ENCODE measurements around the gene CHST8.

The CHST8 gene

DNA sequence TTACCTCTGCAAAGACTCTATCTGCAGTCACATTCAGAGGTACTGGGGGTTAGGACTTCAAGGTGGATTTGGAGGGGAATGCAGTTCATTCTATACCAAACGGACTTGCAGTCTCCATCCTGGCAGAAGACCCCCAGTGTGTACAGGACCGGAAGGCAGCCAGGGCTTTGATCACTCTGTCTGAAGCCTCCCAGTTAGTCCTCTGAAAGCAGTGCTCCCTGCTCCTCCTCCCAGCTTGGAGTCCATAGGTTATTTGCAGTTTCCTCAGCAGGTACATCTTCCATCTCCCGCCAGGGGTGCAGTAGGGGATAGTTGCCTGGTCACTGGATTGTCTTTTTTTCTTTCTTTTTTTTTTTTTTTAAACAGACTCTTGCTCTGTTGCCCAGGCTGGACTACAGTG lies 96.1 kb downstream of the CHST8 start:
- Histone ChIP-seq H3K9ac (ENCODE audit: low read length) (no peak overlapping the region), H3K9me3 (ENCODE audit: control insufficient read depth, low read depth, low read length) (no peaks in the 10 kb centered on the region), H3K4me1 (ENCODE audit: control insufficient read depth, low read depth, low read length) (no peaks in the 10 kb centered on the region), H3K27ac (ENCODE audit: low read length) (no peak overlapping the region), H3K27me3 (ENCODE audit: control insufficient read depth, insufficient read depth, low read length) (no peaks in the 10 kb centered on the region), H3K4me3 (ENCODE audit: low read length) (no peak overlapping the region), H3K36me3 (ENCODE audit: control insufficient read depth, low read depth, low read length) (no peaks in the 10 kb centered on the region)

DNA sequence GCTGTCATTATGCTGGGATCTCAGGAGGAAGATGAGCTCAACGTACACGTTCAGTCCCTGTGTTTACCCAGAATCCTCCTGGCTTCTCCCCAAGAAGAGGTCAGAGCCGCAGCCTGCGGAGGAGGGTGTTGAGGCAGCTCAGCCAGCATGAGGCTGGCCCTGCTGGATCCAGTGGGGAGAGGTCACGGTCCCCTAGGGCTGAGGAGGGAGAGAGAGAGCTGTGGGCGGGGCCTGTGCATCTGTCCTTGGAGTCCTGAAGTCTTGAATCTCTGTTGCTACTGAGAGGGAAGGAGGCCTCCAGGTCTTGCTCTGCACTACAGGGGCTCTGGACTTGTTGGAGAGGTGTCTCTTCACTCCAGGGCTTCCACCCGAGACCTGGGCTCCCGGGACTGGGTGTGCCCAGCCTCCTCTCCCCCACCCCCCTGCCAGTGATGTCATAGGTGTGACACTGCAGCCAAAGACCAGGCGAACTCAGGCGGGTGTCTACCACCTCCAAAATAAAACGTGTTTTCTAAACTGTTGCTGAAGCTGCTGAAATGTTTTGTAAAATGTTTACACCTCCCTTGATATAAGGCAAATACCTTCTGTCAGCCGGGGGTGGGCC lies 97.0 kb downstream of the CHST8 start:
- Histone ChIP-seq H3K4me1 (ENCODE audit: control insufficient read depth, low read depth, low read length) (no peaks in the 10 kb centered on the region), H3K4me3 (ENCODE audit: low read length) (no peak overlapping the region), H3K36me3 (ENCODE audit: control insufficient read depth, low read depth, low read length) (no peaks in the 10 kb centered on the region), H3K27me3 (ENCODE audit: control insufficient read depth, insufficient read depth, low read length) (no peaks in the 10 kb centered on the region), H3K9me3 (ENCODE audit: control insufficient read depth, low read depth, low read length) (no peaks in the 10 kb centered on the region), H3K9ac (ENCODE audit: low read length) (no peak overlapping the region), H3K27ac (ENCODE audit: low read length) (no peak overlapping the region)

DNA sequence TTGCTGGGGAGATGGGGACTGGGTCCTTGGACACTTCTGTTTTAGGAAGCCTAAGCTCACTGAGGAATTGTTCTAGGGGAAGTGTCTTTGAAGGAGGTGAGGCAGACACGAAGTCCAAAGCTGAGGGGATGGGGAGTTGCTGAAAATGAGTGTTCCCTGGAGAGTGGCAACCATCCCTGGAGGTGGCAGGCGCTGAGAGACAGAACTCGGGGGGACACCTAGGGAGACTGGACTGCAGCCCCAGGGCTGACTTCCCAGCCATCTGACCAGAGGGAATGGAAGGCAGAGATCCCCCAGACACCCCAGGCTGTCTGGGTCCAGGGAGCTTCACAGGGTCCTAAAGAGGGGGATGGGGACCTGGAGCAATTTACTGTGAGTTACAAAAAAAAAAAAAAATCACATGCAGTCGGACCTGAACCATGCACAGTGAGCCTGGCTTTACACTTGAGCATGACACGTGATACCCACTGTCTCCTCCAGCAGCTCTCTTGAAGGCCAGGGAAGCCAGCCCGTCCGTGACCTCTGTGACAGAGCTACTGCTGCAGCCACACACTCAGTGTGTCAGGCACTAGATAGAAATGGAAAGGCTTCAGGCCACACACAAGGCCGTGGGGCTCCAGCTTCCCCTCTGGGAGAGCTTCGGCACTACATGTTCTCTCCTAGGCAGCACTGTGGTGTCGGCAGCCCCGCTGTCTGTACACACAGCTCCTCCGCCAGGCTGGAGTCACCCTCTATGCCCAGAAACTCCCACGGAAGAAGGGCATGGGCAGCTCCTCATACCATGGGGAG lies 97.8 kb downstream of the CHST8 start:
- Histone ChIP-seq H3K4me3 (ENCODE audit: low read length) (no peak overlapping the region), H3K9ac (ENCODE audit: low read length) (no peak overlapping the region), H3K36me3 (ENCODE audit: control insufficient read depth, low read depth, low read length) (no peaks in the 10 kb centered on the region), H3K4me1 (ENCODE audit: control insufficient read depth, low read depth, low read length) (no peaks in the 10 kb centered on the region), H3K27ac (ENCODE audit: low read length) (no peak overlapping the region), H3K9me3 (ENCODE audit: control insufficient read depth, low read depth, low read length) (no peaks in the 10 kb centered on the region), H3K27me3 (ENCODE audit: control insufficient read depth, insufficient read depth, low read length) (no peaks in the 10 kb centered on the region)

DNA sequence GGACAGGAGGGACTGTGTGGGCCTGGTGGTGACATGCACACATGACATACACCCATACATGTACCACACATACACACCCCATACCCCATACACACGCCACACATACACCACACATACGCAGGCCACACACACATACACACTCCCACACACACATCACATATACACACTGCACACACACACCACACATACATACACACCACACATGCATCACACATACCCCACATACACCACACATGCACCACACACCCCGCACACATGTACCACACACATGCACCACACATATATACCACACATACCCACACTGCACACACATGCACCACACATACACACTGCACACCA lies 98.4 kb downstream of the CHST8 start:
- Histone ChIP-seq H3K4me3 (ENCODE audit: low read length) (no peak overlapping the region), H3K27ac (ENCODE audit: low read length) (no peak overlapping the region), H3K27me3 (ENCODE audit: control insufficient read depth, insufficient read depth, low read length) (no peaks in the 10 kb centered on the region), H3K9me3 (ENCODE audit: control insufficient read depth, low read depth, low read length) (no peaks in the 10 kb centered on the region), H3K9ac (ENCODE audit: low read length) (no peak overlapping the region), H3K36me3 (ENCODE audit: control insufficient read depth, low read depth, low read length) (no peaks in the 10 kb centered on the region), H3K4me1 (ENCODE audit: control insufficient read depth, low read depth, low read length) (no peaks in the 10 kb centered on the region)

DNA sequence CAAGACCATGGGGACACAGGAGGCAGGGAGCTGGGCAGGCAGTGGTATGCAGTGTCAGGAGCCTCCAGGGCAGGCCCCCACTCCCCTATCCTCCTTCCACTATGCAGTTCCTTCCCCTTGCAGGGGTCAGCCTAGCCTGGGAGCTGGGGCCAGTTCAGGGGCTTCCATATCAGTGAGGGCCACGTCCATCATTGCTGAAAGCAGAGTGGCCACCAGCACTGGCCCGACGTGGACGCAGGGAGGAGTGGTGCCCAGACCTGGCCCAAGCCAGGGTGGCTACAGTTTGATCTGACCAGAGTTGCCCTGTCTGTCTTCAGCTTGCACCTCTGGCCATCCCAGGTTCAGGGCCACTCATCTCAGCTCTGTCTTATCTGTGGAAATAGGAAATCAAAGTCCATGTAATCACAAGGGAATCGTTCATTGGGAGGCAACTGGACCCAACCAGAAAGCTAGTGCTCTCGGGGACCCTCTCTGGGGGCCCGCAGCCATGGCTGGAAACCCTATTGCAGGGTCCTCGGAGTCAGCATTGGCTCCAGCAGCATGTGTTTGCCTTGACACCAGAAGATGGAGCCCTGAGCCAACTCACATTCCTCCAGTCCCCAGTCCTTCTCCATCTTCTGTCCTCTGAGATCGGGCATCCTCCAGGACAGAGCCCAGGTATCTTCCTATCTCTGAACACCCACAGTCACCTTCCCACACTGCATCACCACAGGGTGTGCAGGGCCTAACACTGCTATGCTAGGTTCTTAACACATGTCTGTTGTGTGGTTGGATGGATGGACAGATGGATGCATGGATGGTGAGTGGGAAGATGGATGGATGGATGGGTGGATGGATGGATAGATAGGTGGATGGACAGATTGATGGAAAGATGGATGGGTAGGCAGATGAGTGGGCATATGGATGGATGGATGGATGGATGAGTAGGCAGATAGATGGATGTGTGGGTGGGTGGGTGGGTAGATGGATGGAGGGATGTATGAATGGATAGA lies 99.2 kb downstream of the CHST8 start:
- Histone ChIP-seq H3K27me3 (ENCODE audit: control insufficient read depth, insufficient read depth, low read length) (no peaks in the 10 kb centered on the region), H3K27ac (ENCODE audit: low read length) (no peak overlapping the region), H3K9ac (ENCODE audit: low read length) (no peak overlapping the region), H3K36me3 (ENCODE audit: control insufficient read depth, low read depth, low read length) (no peaks in the 10 kb centered on the region), H3K9me3 (ENCODE audit: control insufficient read depth, low read depth, low read length) (no peaks in the 10 kb centered on the region), H3K4me3 (ENCODE audit: low read length) (no peak overlapping the region), H3K4me1 (ENCODE audit: control insufficient read depth, low read depth, low read length) (no peaks in the 10 kb centered on the region)

DNA sequence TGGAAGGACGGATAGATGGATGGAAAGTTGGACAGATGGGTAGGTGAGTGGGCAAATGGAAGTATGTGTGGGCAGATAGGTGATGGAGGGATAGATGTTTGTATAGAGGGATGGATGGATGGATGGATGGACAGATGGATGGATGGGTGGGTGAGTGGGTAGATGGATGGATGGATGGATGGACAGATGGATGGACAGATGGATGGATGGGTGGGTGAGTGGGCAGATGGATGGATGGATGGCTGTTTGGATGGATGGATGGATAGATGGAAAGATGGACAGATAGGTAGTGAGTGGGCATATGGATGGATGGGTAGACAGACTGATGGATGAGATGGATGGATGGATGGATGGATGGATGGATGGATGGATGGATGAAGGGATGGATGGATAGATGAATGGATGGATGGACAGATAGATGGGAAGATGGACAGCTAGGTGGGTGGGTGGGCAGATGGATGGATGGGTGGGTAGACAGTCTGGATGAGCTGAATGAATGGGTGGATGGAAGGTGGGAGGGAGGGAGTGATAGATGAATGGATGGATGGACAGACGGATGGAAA lies 100.1 kb downstream of the CHST8 start:
- H3K9me3 ChIP-seq (ENCODE audit: control insufficient read depth, low read depth, low read length): no peaks in the 10 kb centered on the region
- no peak overlapping the region for H3K9ac ChIP-seq (ENCODE audit: low read length)
- no peaks in the 10 kb centered on the region for H3K36me3 ChIP-seq (ENCODE audit: control insufficient read depth, low read depth, low read length)
- no peak overlapping the region for H3K4me3 ChIP-seq (ENCODE audit: low read length)
- H3K27me3 ChIP-seq (ENCODE audit: control insufficient read depth, insufficient read depth, low read length): no peaks in the 10 kb centered on the region
- H3K4me1 ChIP-seq (ENCODE audit: control insufficient read depth, low read depth, low read length): no peaks in the 10 kb centered on the region
- no peak overlapping the region for H3K27ac ChIP-seq (ENCODE audit: low read length)

DNA sequence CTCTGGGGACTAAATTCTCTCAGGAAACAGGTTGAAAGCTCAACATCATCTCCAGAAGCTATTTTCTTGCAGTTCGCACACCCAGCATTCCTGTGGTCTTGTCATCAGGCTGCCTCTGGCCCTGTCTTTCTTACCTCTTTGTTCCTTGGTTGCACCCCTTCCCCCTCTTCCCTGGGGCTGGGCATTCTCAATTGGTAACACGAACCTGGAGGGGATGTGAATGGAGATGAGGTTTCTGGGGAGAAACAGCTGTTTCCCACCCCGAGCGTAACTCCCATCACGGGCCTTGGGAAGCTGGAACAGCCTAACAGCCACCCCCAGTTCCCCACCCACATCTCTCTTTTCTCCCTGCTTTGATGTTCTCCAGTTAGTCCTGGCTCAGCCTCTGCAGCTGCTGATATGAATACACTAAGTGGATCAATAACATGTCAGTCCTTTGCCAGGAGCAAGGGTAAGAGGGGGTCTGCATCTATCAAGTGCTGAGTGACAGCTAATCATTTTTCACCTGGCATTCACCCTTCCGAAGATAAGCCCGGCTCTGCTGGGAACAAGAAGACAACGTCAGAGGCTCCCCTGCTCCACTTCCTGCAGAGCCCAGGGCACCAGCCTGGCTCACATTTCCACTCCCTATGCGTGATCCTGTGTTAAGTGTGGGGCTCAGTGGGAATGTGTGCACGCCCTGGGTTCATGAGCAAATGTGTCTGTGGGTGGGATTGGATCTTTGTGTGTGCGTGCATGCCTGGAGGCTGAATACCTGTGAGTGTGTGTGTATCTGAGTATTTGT lies 100.9 kb downstream of the CHST8 start:
- Histone ChIP-seq H3K27ac (ENCODE audit: low read length) (no peak overlapping the region), H3K4me1 (ENCODE audit: control insufficient read depth, low read depth, low read length) (no peaks in the 10 kb centered on the region), H3K36me3 (ENCODE audit: control insufficient read depth, low read depth, low read length) (no peaks in the 10 kb centered on the region), H3K9me3 (ENCODE audit: control insufficient read depth, low read depth, low read length) (no peaks in the 10 kb centered on the region), H3K4me3 (ENCODE audit: low read length) (no peak overlapping the region), H3K27me3 (ENCODE audit: control insufficient read depth, insufficient read depth, low read length) (no peaks in the 10 kb centered on the region), H3K9ac (ENCODE audit: low read length) (no peak overlapping the region)

DNA sequence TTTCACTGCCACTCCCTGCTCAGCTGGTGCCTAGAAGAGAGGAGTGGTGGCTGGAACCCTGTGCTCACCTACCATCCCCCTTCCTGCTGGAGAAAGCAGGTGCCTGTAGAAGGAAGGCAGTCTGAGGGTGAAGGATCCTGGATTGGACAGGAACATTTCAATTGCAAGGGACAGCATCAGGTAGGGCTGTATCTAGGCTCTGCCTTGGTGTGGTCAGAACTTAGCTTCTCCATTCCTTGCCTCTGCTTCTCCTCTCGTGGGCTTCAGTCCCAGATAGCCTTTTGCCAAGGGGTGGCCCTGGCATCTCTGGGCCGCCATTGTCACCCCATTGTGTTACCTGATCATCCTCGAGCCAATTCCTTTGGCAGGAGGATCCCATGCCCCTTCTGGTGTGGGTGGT lies 101.8 kb downstream of the CHST8 start:
- H3K4me3 ChIP-seq (ENCODE audit: low read length): no peak overlapping the region
- H3K27me3 ChIP-seq (ENCODE audit: control insufficient read depth, insufficient read depth, low read length): no peaks in the 10 kb centered on the region
- no peak overlapping the region for H3K9ac ChIP-seq (ENCODE audit: low read length)
- H3K4me1 ChIP-seq (ENCODE audit: control insufficient read depth, low read depth, low read length): no peaks in the 10 kb centered on the region
- no peak overlapping the region for H3K27ac ChIP-seq (ENCODE audit: low read length)
- no peaks in the 10 kb centered on the region for H3K36me3 ChIP-seq (ENCODE audit: control insufficient read depth, low read depth, low read length)
- H3K9me3 ChIP-seq (ENCODE audit: control insufficient read depth, low read depth, low read length): no peaks in the 10 kb centered on the region

DNA sequence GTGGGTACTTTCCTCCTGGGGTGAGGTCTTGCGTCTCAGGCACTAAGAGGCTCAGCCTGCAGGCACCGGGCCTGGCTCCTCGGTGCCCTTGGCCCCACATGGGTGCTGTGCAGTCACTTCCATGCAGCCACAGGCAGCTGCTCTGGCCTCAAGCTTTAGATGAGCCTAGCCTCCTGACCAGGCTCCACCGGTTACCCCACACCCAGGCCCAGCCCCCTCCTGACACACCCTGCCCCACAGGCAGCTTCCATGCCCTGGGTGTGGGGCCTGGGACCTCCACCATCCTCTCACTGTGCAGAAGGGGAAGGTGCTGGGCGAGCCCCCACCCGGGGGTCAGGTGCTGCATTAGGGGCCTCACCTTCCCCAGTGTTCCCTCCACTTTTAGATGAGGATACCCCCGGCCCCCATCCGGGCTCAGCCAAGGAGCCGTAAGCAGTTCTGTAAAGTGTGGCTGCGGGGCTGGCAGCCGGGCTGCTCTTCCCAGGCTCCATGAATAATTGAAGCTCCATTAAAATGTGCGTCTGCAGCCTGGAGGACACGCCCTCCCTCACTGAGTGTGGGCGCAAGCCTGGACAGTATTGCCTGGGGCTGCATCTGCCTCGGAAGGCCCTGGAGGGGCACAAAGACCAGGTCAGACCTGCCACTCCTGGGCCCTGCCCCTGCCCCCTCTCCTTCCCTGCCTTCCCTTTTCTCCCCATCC lies 102.4 kb downstream of the CHST8 start:
- H3K27me3 ChIP-seq (ENCODE audit: control insufficient read depth, insufficient read depth, low read length): no peaks in the 10 kb centered on the region
- no peaks in the 10 kb centered on the region for H3K4me1 ChIP-seq (ENCODE audit: control insufficient read depth, low read depth, low read length)
- H3K4me3 ChIP-seq (ENCODE audit: low read length): no peak overlapping the region
- no peaks in the 10 kb centered on the region for H3K36me3 ChIP-seq (ENCODE audit: control insufficient read depth, low read depth, low read length)
- no peaks in the 10 kb centered on the region for H3K9me3 ChIP-seq (ENCODE audit: control insufficient read depth, low read depth, low read length)
- no peak overlapping the region for H3K27ac ChIP-seq (ENCODE audit: low read length)
- no peak overlapping the region for H3K9ac ChIP-seq (ENCODE audit: low read length)

DNA sequence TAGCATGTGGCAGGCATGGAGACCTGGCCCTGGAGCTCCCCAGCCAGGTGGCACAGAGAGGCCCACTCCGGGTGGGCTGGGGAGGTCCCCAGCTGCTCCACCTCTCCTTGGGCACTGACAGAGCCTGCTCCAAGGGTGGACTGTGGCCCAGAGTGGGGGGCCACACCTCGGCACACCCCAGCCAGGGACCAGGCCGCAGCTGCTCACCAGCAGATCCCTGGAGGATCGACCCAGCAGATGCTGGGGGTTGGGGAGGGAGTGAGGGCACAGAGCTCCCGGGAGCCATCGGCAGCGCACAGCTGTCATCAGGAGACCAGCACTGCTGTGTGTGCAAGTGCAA lies 102.9 kb downstream of the CHST8 start:
- H3K9ac ChIP-seq (ENCODE audit: low read length): no peak overlapping the region
- no peaks in the 10 kb centered on the region for H3K27me3 ChIP-seq (ENCODE audit: control insufficient read depth, insufficient read depth, low read length)
- no peaks in the 10 kb centered on the region for H3K4me1 ChIP-seq (ENCODE audit: control insufficient read depth, low read depth, low read length)
- H3K36me3 ChIP-seq (ENCODE audit: control insufficient read depth, low read depth, low read length): no peaks in the 10 kb centered on the region
- no peaks in the 10 kb centered on the region for H3K9me3 ChIP-seq (ENCODE audit: control insufficient read depth, low read depth, low read length)
- H3K27ac ChIP-seq (ENCODE audit: low read length): no peak overlapping the region
- no peak overlapping the region for H3K4me3 ChIP-seq (ENCODE audit: low read length)

Measured in iPS-18a (cell line).